ENCODE measurements around the gene XPC. TPM values are rescaled to one million over a fixed set of nuclear protein-coding genes. Genes with fewer than 3 reads are reported as not detected.

The XPC gene
- total RNA-seq, 1 donor from 2014 or later, result 26.8 TPM

DNA sequence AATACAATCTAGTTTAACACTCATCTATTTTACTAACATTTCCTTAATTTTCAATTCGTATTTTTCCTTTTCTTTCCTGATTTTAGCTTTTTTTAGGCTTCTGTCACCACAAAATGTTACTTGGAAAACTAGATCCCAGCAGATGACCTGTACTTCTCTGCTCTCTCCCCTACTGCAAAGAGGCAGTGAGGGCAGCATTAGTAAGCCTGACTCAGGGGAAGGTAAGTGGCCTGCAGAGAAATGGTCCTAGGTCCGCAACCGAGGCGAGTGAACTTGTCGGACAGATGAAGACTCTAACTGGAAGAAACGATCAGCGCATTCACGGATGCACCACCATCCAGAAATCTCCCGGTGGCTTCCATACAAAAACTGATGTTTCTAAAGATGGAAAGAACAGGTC, 33.2 kb downstream of the XPC start:
- Mint-ChIP-seq H3K4me3 (ENCODE audit: unreplicated experiment) (no peak overlapping the region), H3K9me3 (ENCODE audit: low read depth) (no peaks in the 10 kb centered on the region), H3K36me3 (ENCODE audit: low read depth) (peaks cover 18% of the 10 kb centered on the region), H3K27me3 (ENCODE audit: low read depth) (no peaks in the 10 kb centered on the region), H3K27ac (ENCODE audit: unreplicated experiment) (peak overlapping the region; percentile 99), H3K4me1 (ENCODE audit: low read depth) (peaks cover 62% of the 10 kb centered on the region)
- no peak for TF ChIP-seq CTCF (IDR thresholded peaks at IDR 0.05)
- DNase-seq (ENCODE audit: low spot score), result no peak

- Mint-ChIP-seq H3K36me3 (ENCODE audit: low read depth) (peaks cover 18% of the 10 kb centered on the region), H3K4me3 (ENCODE audit: unreplicated experiment) (peak overlapping the region; percentile 56), H3K9me3 (ENCODE audit: low read depth) (no peaks in the 10 kb centered on the region), H3K4me1 (ENCODE audit: low read depth) (peaks cover 63% of the 10 kb centered on the region), H3K27me3 (ENCODE audit: low read depth) (no peaks in the 10 kb centered on the region), H3K27ac (ENCODE audit: unreplicated experiment) (peak overlapping the region; percentile 99)
- TF ChIP-seq CTCF (IDR thresholded peaks at IDR 0.05), result no peak
- DNase-seq (ENCODE audit: low spot score), result no peak
Measured at GRCh38 chr3:14144423-14145075, 33.9 kb downstream of the XPC start.

DNA sequence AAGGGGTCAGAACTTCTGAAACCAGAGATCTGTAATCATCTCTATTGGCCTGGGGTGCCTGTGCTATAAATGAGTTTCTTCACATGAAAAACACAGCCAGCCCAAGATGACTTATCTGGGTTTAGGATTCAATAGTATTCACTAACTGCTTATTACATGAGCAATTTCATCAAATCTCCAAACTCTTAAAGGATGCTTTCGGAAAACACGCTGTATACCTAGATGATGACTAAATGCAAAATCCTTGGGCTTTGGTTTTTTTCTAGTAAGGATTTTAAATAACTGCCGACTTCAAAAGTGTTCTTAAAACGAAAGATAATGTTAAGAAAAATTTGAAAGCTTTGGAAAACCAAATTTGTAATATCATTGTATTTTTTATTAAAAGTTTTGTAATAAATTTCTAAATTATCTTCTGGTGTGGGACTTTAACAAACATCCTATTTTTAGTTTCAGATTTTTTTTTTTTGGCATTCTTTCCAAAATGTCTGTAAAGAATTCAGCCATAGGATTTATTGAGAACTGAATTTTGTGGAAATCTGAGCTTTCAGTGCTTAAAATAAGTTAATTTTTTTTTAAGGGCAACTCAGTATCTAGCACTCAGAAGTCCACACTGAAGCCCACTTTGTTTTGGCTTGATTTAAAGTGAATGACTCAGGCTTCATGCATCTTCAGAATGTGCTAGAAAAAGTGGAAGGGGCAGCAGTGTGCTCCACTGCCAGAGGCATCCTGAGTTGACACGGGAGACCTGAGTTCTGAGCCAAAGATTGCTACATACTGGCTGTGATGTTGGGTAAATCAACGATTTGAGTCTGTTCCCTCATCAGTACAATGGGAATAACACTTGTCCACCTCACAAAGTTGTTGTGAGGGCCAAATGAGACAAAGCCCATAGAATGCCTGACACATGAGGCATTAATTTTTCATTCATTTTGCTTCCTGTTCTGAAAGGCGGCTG, 34.9 kb downstream of the XPC start:
- Mint-ChIP-seq H3K36me3 (ENCODE audit: low read depth) (peaks cover 18% of the 10 kb centered on the region), H3K9me3 (ENCODE audit: low read depth) (no peaks in the 10 kb centered on the region), H3K4me3 (ENCODE audit: unreplicated experiment) (peak overlapping the region; percentile 7), H3K27ac (ENCODE audit: unreplicated experiment) (peak overlapping the region; percentile 99), H3K27me3 (ENCODE audit: low read depth) (no peaks in the 10 kb centered on the region), H3K4me1 (ENCODE audit: low read depth) (peaks cover 65% of the 10 kb centered on the region)
- no peak for DNase-seq (ENCODE audit: low spot score)
- TF ChIP-seq CTCF (IDR thresholded peaks at IDR 0.05), result no peak

DNA sequence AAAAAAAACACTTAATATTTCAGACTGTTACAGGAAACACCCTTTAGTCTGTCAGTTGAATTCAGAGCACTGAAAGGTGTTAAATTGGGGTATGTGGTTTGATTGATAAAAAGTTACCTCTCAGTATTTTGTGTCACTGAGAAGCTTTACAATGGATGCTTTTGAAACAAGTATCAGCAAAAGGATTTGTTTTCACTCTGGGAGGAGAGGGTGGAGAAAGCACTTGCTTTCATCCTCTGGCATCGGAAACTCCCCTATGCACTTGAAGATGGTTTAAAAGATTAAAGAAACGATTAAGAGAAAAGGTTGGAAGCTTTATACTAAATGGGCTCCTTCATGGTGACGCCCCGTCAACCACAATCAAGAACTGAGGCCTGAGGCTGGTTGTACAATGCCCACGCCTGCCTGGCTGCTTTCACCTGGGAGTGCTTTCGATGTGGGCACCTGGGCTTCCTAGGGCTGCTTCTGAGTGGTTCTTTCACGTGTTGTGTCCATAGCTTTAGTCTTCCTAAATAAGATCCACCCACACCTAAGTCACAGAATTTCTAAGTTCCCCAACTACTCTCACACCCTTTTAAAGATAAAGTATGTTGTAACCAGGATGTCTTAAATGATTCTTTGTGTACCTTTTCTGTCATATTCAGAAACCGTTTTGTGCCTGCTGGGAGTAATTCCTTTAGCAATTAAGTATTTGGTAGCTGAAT, 35.7 kb downstream of the XPC start:
- peaks cover 61% of the 10 kb centered on the region for H3K4me1 Mint-ChIP-seq (ENCODE audit: low read depth)
- TF ChIP-seq CTCF (IDR thresholded peaks at IDR 0.05), result no peak
- H3K27me3 Mint-ChIP-seq (ENCODE audit: low read depth), result no peaks in the 10 kb centered on the region
- H3K27ac Mint-ChIP-seq (ENCODE audit: unreplicated experiment), result peak overlapping the region; percentile 99
- H3K9me3 Mint-ChIP-seq (ENCODE audit: low read depth), result no peaks in the 10 kb centered on the region
- H3K36me3 Mint-ChIP-seq (ENCODE audit: low read depth), result peaks cover 20% of the 10 kb centered on the region
- no peak overlapping the region for H3K4me3 Mint-ChIP-seq (ENCODE audit: unreplicated experiment)
- no peak for DNase-seq (ENCODE audit: low spot score)

Measured in chondrocyte (in vitro differentiated cells).